Measurements from ENCODE around the gene SUN3.

- TF ChIP-seq RAD21 (IDR thresholded peaks at IDR 0.05; ENCODE audit: low read length) (no peak), YY1 (IDR thresholded peaks at IDR 0.05; ENCODE audit: low read depth) (no peak), MXI1 (IDR thresholded peaks at IDR 0.05; ENCODE audit: low read depth, low read length) (no peak), POLR2AphosphoS5 (IDR thresholded peaks at IDR 0.05; ENCODE audit: low read depth, low read length) (no peak), CHD2 (IDR thresholded peaks at IDR 0.05; ENCODE audit: low read length, partially characterized antibody) (no peak), EP300 (IDR thresholded peaks at IDR 0.05; ENCODE audit: borderline replicate concordance in 1 of 2, low read depth in 1 of 2, low read length in 1 of 2) (no peak), CTCF (IDR thresholded peaks at IDR 0.05) (no peak), TEAD4 (IDR thresholded peaks at IDR 0.05; ENCODE audit: borderline replicate concordance, insufficient read depth) (no peak)
These were observed 49.1 kb downstream of the SUN3 start for GRCh38 chr7:47979832-47980181.
